ENCODE data around the gene GALNTL6. TPM values are rescaled to one million over a fixed set of nuclear protein-coding genes. Genes with fewer than 3 reads are reported as not detected.

GALNTL6 gene
- total RNA-seq, 1 donor from 2014 or later = 0.61 TPM

GRCh38 chr4:172760512-172760911, 947.3 kb downstream of the GALNTL6 start:
- Mint-ChIP-seq H3K4me1 (ENCODE audit: low read depth, unreplicated experiment) (peaks cover 6% of the 10 kb centered on the region), H3K36me3 (ENCODE audit: low read depth, unreplicated experiment) (no peaks in the 10 kb centered on the region), H3K4me3 (ENCODE audit: unreplicated experiment) (no peak overlapping the region), H3K27ac (ENCODE audit: unreplicated experiment) (no peak overlapping the region), H3K27me3 (ENCODE audit: low read depth, unreplicated experiment) (no peaks in the 10 kb centered on the region), H3K9me3 (ENCODE audit: unreplicated experiment) (peaks cover 1% of the 10 kb centered on the region)
- DNase-seq (ENCODE audit: low read depth) = no peak
- H3K4me1 ChIP-seq (ENCODE audit: insufficient read depth, low read length) = peaks cover 7% of the 10 kb centered on the region
- no peak overlapping the region for H3K27ac ChIP-seq (ENCODE audit: low read depth, low read length)
- no peak overlapping the region for H2AFZ ChIP-seq (ENCODE audit: low read depth, low read length)
- no peak overlapping the region for H3K9ac ChIP-seq (ENCODE audit: low read length)
- H4K20me1 ChIP-seq (ENCODE audit: insufficient read depth, low read length) = no peaks in the 10 kb centered on the region
- H3K4me3 ChIP-seq (ENCODE audit: insufficient read depth, low read depth, low read length) = no peak overlapping the region
- H3K9me3 ChIP-seq (ENCODE audit: insufficient read depth, low read depth, low read length) = no peaks in the 10 kb centered on the region
- no peaks in the 10 kb centered on the region for H3K36me3 ChIP-seq (ENCODE audit: insufficient read depth, low read length)
- no peak overlapping the region for H3K4me2 ChIP-seq (ENCODE audit: low read length)
- no peak for FAIRE-seq
- TF ChIP-seq CTCF (IDR thresholded peaks at IDR 0.05; ENCODE audit: insufficient read depth, low read depth, low read length) (no peak), EZH2 (IDR thresholded peaks at IDR 0.05; ENCODE audit: insufficient read depth, low read length) (no peak)
- H3K27me3 ChIP-seq (ENCODE audit: insufficient read depth, low read length) = no peaks in the 10 kb centered on the region
- H3K79me2 ChIP-seq (ENCODE audit: insufficient read depth, low read length) = no peaks in the 10 kb centered on the region

- Histone ChIP-seq H3K36me3 (ENCODE audit: insufficient read depth, low read length) (no peaks in the 10 kb centered on the region), H3K4me1 (ENCODE audit: insufficient read depth, low read length) (peaks cover 7% of the 10 kb centered on the region), H3K27me3 (ENCODE audit: insufficient read depth, low read length) (no peaks in the 10 kb centered on the region), H3K4me2 (ENCODE audit: low read length) (no peak overlapping the region), H3K79me2 (ENCODE audit: insufficient read depth, low read length) (no peaks in the 10 kb centered on the region), H3K9me3 (ENCODE audit: insufficient read depth, low read depth, low read length) (no peaks in the 10 kb centered on the region), H3K9ac (ENCODE audit: low read length) (no peak overlapping the region), H4K20me1 (ENCODE audit: insufficient read depth, low read length) (no peaks in the 10 kb centered on the region), H2AFZ (ENCODE audit: low read depth, low read length) (no peak overlapping the region), H3K4me3 (ENCODE audit: insufficient read depth, low read depth, low read length) (no peak overlapping the region), H3K27ac (ENCODE audit: low read depth, low read length) (no peak overlapping the region)
- Mint-ChIP-seq H3K4me3 (ENCODE audit: unreplicated experiment) (no peak overlapping the region), H3K4me1 (ENCODE audit: low read depth, unreplicated experiment) (peaks cover 6% of the 10 kb centered on the region), H3K9me3 (ENCODE audit: unreplicated experiment) (peaks cover 1% of the 10 kb centered on the region), H3K27ac (ENCODE audit: unreplicated experiment) (no peak overlapping the region), H3K27me3 (ENCODE audit: low read depth, unreplicated experiment) (no peaks in the 10 kb centered on the region), H3K36me3 (ENCODE audit: low read depth, unreplicated experiment) (no peaks in the 10 kb centered on the region)
- FAIRE-seq (no peak), DNase-seq (ENCODE audit: low read depth) (no peak)
- TF ChIP-seq CTCF (IDR thresholded peaks at IDR 0.05; ENCODE audit: insufficient read depth, low read depth, low read length) (no peak), EZH2 (IDR thresholded peaks at IDR 0.05; ENCODE audit: insufficient read depth, low read length) (no peak)
These were observed 949.7 kb downstream of the GALNTL6 start for GRCh38 chr4:172762895-172763294.

DNA sequence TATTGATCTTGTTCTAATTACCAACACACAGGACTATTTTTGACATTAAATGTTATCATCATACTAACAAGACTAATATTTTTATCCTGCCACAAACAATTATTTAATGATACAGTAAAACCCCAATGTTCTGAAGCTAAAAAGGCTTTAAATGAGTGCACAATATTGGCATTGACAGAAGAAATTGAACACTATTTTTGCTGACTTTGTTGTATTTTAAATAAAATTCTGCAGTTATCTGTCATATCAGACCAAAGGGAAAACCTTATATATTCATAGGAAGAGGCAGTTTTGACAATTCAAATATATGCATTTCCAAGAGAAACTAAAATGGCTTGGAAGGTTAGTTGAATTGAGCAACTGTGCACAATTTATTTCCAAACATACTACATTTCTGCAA, 957.6 kb downstream of the GALNTL6 start:
- H3K27me3 Mint-ChIP-seq (ENCODE audit: low read depth, unreplicated experiment) = no peaks in the 10 kb centered on the region
- Histone ChIP-seq H3K4me3 (ENCODE audit: insufficient read depth, low read depth, low read length) (no peak overlapping the region), H3K36me3 (ENCODE audit: insufficient read depth, low read length) (no peaks in the 10 kb centered on the region), H3K9ac (ENCODE audit: low read length) (no peak overlapping the region), H3K79me2 (ENCODE audit: insufficient read depth, low read length) (no peaks in the 10 kb centered on the region), H3K27me3 (ENCODE audit: insufficient read depth, low read length) (no peaks in the 10 kb centered on the region), H3K27ac (ENCODE audit: low read depth, low read length) (no peak overlapping the region), H4K20me1 (ENCODE audit: insufficient read depth, low read length) (no peaks in the 10 kb centered on the region), H3K4me2 (ENCODE audit: low read length) (no peak overlapping the region), H3K4me1 (ENCODE audit: insufficient read depth, low read length) (no peaks in the 10 kb centered on the region), H2AFZ (ENCODE audit: low read depth, low read length) (no peak overlapping the region), H3K9me3 (ENCODE audit: insufficient read depth, low read depth, low read length) (no peaks in the 10 kb centered on the region)
- H3K9me3 Mint-ChIP-seq (ENCODE audit: unreplicated experiment) = no peaks in the 10 kb centered on the region
- DNase-seq (ENCODE audit: low read depth) (no peak), FAIRE-seq (no peak)
- no peak overlapping the region for H3K27ac Mint-ChIP-seq (ENCODE audit: unreplicated experiment)
- TF ChIP-seq CTCF (IDR thresholded peaks at IDR 0.05; ENCODE audit: insufficient read depth, low read depth, low read length) (no peak), EZH2 (IDR thresholded peaks at IDR 0.05; ENCODE audit: insufficient read depth, low read length) (no peak)
- H3K4me1 Mint-ChIP-seq (ENCODE audit: low read depth, unreplicated experiment) = no peaks in the 10 kb centered on the region
- no peak overlapping the region for H3K4me3 Mint-ChIP-seq (ENCODE audit: unreplicated experiment)
- no peaks in the 10 kb centered on the region for H3K36me3 Mint-ChIP-seq (ENCODE audit: low read depth, unreplicated experiment)
